K562 (cell line): ENCODE measurements around the gene SPIC.

Experiments
- EGR1 ChIP-seq: fragments of 450-650 bp; conservative IDR thresholded peaks from 2 replicates; pipeline ENCODE4 v1.6.1; 2017; ENCODE audit warnings: mild to moderate bottlenecking
- FOXM1 ChIP-seq, 2 experiments: fragments of 450-650 bp in 1 of 2; sonication (generic) in 1 of 2; formaldehyde crosslinking in 1 of 2; IDR thresholded peaks; 2 replicates each; pipeline versions ENCODE4 v1.6.1 to v1.9.0; 2017 to 2022; ENCODE audit warnings: low read depth in 2 of 2, mild to moderate bottlenecking in 2 of 2, missing genetic modification reagents in 1 of 2, moderate library complexity in 1 of 2
- GMEB1 ChIP-seq: fragments of 250-450 bp; sonication (Bioruptor Pico); IDR thresholded peaks from 2 replicates; pipeline ENCODE4 v1.4.0; 2020; ENCODE audit warnings: mild to moderate bottlenecking
- SOX6 ChIP-seq: fragments of 450-650 bp; IDR thresholded peaks from 2 replicates; pipeline ENCODE4 v1.6.1; 2014; ENCODE audit warnings: mild to moderate bottlenecking
- YBX1 ChIP-seq: fragments of 450-650 bp; IDR thresholded peaks from 2 replicates; pipeline ENCODE4 v1.7.1; 2016; ENCODE audit warnings: mild to moderate bottlenecking

GRCh38 chr12:101436136-101436535 is 39.0 kb upstream of the SPIC start:
- TF ChIP-seq EGR1, result no peak
- TF ChIP-seq SOX6, result no peak
- TF ChIP-seq GMEB1 (CRISPR knock-in tag), result no peak
- no peak for TF ChIP-seq FOXM1 (IDR thresholded peaks at IDR 0.05; ENCODE audit: low read depth)
- TF ChIP-seq FOXM1 (CRISPR knock-in tag; IDR thresholded peaks at IDR 0.05; ENCODE audit: low read depth), result no peak
- no peak for TF ChIP-seq YBX1
